HepG2 (cell line): Measurements from ENCODE around the gene USB1. TPM values are rescaled to one million over a fixed set of nuclear protein-coding genes. Genes with fewer than 3 reads are reported as not detected.

Source experiments
- ATAC-seq: fragments of 200-7000 bp; cut with Tn5 transposase; 3 replicates; pipeline ENCODE4 v1.9.1; 2020; ENCODE audit warnings: mild to moderate bottlenecking, moderate library complexity
- BruUV-seq: library from RNA; stranded (reverse); fragments of 400-500 nt; replicated peaks from 2 replicates; lab custom pipeline; 2021; lab: Mats Ljungman, UMichigan
- CTCF ChIA-PET: fragments of 300-600 bp; formaldehyde crosslinking; extraction: SDS; loops from one replicate; lab custom pipeline; 2021; ENCODE audit warnings: low total read pairs, inconsistent platforms, low intra/inter-chr PET ratio; lab: Yijun Ruan, JAX
- POLR2A ChIA-PET: fragments of 350-600 bp; sonication (Branson Sonifier 250); formaldehyde crosslinking; loops from one replicate; lab custom pipeline; 2020; ENCODE audit warnings: antibody characterized with exemption, inconsistent platforms; lab: Yijun Ruan, JAX
- DNase-seq: peaks from one replicate; pipeline ENCODE4 v3.0.0-alpha.2; 2015; ENCODE audit warnings: low spot score
- FAIRE-seq: peaks from 3 replicates; lab custom pipeline; 2011; peaks lifted over from hg19 to GRCh38; lab: Jason Lieb, UNC
- H2AFZ ChIP-seq: one replicate; pipeline ENCODE4 v1.6.1; 2011; ENCODE audit warnings: low read length, inconsistent platforms
- H3K27ac ChIP-seq: fragments of 300-600 bp; 3 replicates; pipeline ENCODE4 v1.8.0; 2011; ENCODE audit warnings: mixed run types, mild to moderate bottlenecking, mixed read lengths, low read length, inconsistent platforms; ENCODE audit not compliant: insufficient read depth; ENCODE audit errors: extremely low read length
- H3K27me3 ChIP-seq, 2 experiments: fragments of 200-600 bp in 1 of 2; 2 replicates in 1 of 2; 3 replicates in 1 of 2; pipeline versions ENCODE4 v1.6.0 to v1.8.0; 2011; ENCODE audit warnings: low read length in 2 of 2, mild to moderate bottlenecking in 2 of 2, moderate library complexity in 2 of 2, inconsistent platforms in 1 of 2; ENCODE audit not compliant: insufficient read depth in 2 of 2, control insufficient read depth in 1 of 2
- H3K36me3 ChIP-seq, 2 experiments: fragments of 200-600 bp in 1 of 2; replicated peaks in 1 of 2; 2 replicates in 1 of 2; 3 replicates in 1 of 2; pipeline versions ENCODE4 v1.5.1 to v1.8.0; 2011; ENCODE audit warnings: low read length in 2 of 2, inconsistent platforms in 1 of 2; ENCODE audit not compliant: insufficient read depth in 2 of 2, control insufficient read depth in 1 of 2
- H3K4me1 ChIP-seq: 2 replicates; pipeline ENCODE4 v1.5.1; 2012; ENCODE audit warnings: low read length, inconsistent platforms; ENCODE audit not compliant: insufficient read depth
- H3K4me2 ChIP-seq: 2 replicates; pipeline ENCODE4 v1.6.0; 2011; ENCODE audit warnings: low read depth, low read length, inconsistent platforms
- H3K4me3 ChIP-seq, 3 experiments: fragments of 200-600 bp in 1 of 3; sonication (generic), shearing (Covaris generic) in 1 of 3; replicated peaks in 1 of 3; 2 replicates each; pipeline ENCODE4 v1.5.1; 2011 to 2016; ENCODE audit warnings: low read length in 3 of 3, inconsistent platforms in 2 of 3, low read depth in 2 of 3, mild to moderate bottlenecking in 2 of 3, control low read depth in 1 of 3, mixed read lengths in 1 of 3; ENCODE audit not compliant: insufficient read depth in 1 of 3
- H3K79me2 ChIP-seq: one replicate; pipeline ENCODE4 v1.6.1; 2011; ENCODE audit warnings: low read length, inconsistent platforms; ENCODE audit not compliant: insufficient read depth
- H3K9ac ChIP-seq: 2 replicates; pipeline ENCODE4 v1.6.0; 2011; ENCODE audit warnings: mild to moderate bottlenecking, low read depth, low read length, inconsistent platforms; ENCODE audit not compliant: insufficient read depth
- H3K9me3 ChIP-seq: 2 replicates; pipeline ENCODE4 v1.5.1; 2012; ENCODE audit warnings: mild to moderate bottlenecking, low read length
- H4K20me1 ChIP-seq: 2 replicates; pipeline ENCODE4 v1.6.0; 2011; ENCODE audit warnings: inconsistent platforms, mild to moderate bottlenecking, low read length, moderate library complexity; ENCODE audit not compliant: insufficient read depth
- AHDC1 ChIP-seq: sonication (generic); formaldehyde crosslinking; IDR thresholded peaks from 2 replicates; pipeline ENCODE4 v1.5.1; 2020; ENCODE audit warnings: mild to moderate bottlenecking, missing genetic modification reagents, borderline replicate concordance
- DBP ChIP-seq: sonication (generic); formaldehyde crosslinking; IDR thresholded peaks from 2 replicates; pipeline ENCODE4 v1.4.0; 2020; ENCODE audit warnings: missing genetic modification reagents; ENCODE audit errors: not compliant biosample characterization
- HMG20A ChIP-seq: IDR thresholded peaks from 2 replicates; pipeline ENCODE4 v1.6.1; 2016; ENCODE audit warnings: borderline replicate concordance
- ISX ChIP-seq: sonication (generic); formaldehyde crosslinking; conservative IDR thresholded peaks from 2 replicates; pipeline ENCODE4 v1.5.0; 2020; ENCODE audit warnings: missing genetic modification reagents
- NBN ChIP-seq: fragments of 450-650 bp; conservative IDR thresholded peaks from 2 replicates; pipeline ENCODE4 v1.6.1; 2017
- TEAD2 ChIP-seq: sonication (generic); formaldehyde crosslinking; IDR thresholded peaks from 2 replicates; pipeline ENCODE4 v1.9.0; 2021; ENCODE audit warnings: missing genetic modification reagents
- ZNF672 ChIP-seq: sonication (generic); formaldehyde crosslinking; IDR thresholded peaks from 2 replicates; pipeline ENCODE4 v1.8.1; 2022; ENCODE audit warnings: missing genetic modification reagents
- WGBS: methylation state at CpG from one replicate; pipeline ENCODE4 v1.1.6; 2017; ENCODE audit warnings: low lambda C conversion rate; 5-methylcytosine and 5-hydroxymethylcytosine counted together
- in situ Hi-C: cut with HindIII; loops from 2 replicates; pipeline ENCODE4 v1.10.0; 2017; ENCODE audit warnings: low pct_unique_long_range_greater_than_20kb; ENCODE audit not compliant: extremely low pct_ligation_motif_present
- intact Hi-C: fragments of 100-400 bp; cut with micrococcal nuclease; formaldehyde crosslinking; loops from one replicate; pipeline ENCODE4 v1.10.0; 2022; ENCODE audit not compliant: unreplicated experiment
- polyA plus RNA-seq, 8 experiments: library from polyadenylated mRNA; depleted of rRNA in 3 of 8; stranded (reverse) in 7 of 8; unstranded in 1 of 8; fragments of >200 nt; fragmentation: Illumina TruSeq in 4 of 8; extraction: Trizol in 4 of 8; gene quantifications; 2 replicates each; pipeline versions ENCODE4 v1.2.1 to v1.2.3, GENCODE V29; 2011 to 2016; ENCODE audit warnings: low read depth in 4 of 8, missing spikeins in 1 of 8, mixed read lengths in 1 of 8; ENCODE audit not compliant: insufficient read depth in 1 of 8
- total RNA-seq, 5 experiments: library from RNA; depleted of rRNA; stranded (reverse); fragments of >200 nt; fragmentation: Illumina TruSeq; extraction: Trizol; gene quantifications; 2 replicates each; pipeline ENCODE4 v1.2.3, GENCODE V29; 2016; ENCODE audit warnings: low read depth in 1 of 5
- TF ChIP-seq, protein P1 (sequence below): sonication (generic); formaldehyde crosslinking; IDR thresholded peaks from 2 replicates; pipeline ENCODE4 v1.4.0; 2020; ENCODE audit warnings: missing genetic modification reagents
- TF ChIP-seq, protein P2 (sequence below): sonication (generic); formaldehyde crosslinking; IDR thresholded peaks from 2 replicates; pipeline ENCODE4 v1.5.1; 2020; ENCODE audit warnings: mild to moderate bottlenecking, missing genetic modification reagents, moderate library complexity

USB1 gene
- total and polyA plus RNA-seq, 2 of the 13 experiments (the other 11 are each of a cell fraction or from before 2014, with no cell fraction given), result 16.7 to 65.4 TPM

DNA sequence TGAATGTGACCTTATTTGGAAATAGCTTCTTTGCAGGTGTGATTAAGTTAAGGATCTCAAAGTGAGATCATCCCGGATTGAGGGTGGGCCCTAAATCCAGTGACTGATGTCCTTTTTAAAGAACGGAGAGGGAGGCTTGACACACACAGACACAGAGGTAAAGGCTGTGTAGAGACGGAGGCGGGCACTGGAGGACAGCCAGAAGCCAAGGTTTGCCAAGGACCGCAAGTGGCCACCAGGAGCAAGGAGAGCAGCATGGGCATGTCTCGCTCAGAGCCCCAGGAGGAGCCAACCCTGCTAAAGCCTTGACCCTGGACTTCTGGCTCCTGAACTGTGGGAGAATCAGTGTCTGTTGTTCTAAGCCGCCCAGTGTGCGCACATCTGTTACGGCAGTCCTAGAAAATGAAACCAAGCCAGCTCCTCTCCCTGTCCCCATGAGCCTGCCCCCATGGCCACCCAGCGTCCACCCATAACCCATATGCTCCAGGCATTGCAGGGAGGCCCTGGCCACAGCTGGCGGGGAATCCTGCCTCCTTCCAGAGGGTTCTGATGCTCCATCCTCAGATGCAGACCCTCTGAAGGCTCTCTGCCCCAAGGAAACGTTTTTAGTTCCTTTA is 45.5 kb upstream of the USB1 start:
- WGBS, result 16% methylated on average over 8 of the region's 12 CpGs
- no peak for TF ChIP-seq DBP (CRISPR knock-in tag)
- no peak for TF ChIP-seq HMG20A (CRISPR knock-in tag)
- TF ChIP-seq, protein P1, sequence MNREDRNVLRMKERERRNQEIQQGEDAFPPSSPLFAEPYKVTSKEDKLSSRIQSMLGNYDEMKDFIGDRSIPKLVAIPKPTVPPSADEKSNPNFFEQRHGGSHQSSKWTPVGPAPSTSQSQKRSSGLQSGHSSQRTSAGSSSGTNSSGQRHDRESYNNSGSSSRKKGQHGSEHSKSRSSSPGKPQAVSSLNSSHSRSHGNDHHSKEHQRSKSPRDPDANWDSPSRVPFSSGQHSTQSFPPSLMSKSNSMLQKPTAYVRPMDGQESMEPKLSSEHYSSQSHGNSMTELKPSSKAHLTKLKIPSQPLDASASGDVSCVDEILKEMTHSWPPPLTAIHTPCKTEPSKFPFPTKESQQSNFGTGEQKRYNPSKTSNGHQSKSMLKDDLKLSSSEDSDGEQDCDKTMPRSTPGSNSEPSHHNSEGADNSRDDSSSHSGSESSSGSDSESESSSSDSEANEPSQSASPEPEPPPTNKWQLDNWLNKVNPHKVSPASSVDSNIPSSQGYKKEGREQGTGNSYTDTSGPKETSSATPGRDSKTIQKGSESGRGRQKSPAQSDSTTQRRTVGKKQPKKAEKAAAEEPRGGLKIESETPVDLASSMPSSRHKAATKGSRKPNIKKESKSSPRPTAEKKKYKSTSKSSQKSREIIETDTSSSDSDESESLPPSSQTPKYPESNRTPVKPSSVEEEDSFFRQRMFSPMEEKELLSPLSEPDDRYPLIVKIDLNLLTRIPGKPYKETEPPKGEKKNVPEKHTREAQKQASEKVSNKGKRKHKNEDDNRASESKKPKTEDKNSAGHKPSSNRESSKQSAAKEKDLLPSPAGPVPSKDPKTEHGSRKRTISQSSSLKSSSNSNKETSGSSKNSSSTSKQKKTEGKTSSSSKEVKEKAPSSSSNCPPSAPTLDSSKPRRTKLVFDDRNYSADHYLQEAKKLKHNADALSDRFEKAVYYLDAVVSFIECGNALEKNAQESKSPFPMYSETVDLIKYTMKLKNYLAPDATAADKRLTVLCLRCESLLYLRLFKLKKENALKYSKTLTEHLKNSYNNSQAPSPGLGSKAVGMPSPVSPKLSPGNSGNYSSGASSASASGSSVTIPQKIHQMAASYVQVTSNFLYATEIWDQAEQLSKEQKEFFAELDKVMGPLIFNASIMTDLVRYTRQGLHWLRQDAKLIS (CRISPR knock-in tag), result no peak
- no peak for TF ChIP-seq TEAD2
- no peak for TF ChIP-seq NBN
- TF ChIP-seq ISX (CRISPR knock-in tag), result no peak
- TF ChIP-seq AHDC1, result no peak
- TF ChIP-seq ZNF672 (CRISPR knock-in tag), result no peak
- TF ChIP-seq, protein P2, sequence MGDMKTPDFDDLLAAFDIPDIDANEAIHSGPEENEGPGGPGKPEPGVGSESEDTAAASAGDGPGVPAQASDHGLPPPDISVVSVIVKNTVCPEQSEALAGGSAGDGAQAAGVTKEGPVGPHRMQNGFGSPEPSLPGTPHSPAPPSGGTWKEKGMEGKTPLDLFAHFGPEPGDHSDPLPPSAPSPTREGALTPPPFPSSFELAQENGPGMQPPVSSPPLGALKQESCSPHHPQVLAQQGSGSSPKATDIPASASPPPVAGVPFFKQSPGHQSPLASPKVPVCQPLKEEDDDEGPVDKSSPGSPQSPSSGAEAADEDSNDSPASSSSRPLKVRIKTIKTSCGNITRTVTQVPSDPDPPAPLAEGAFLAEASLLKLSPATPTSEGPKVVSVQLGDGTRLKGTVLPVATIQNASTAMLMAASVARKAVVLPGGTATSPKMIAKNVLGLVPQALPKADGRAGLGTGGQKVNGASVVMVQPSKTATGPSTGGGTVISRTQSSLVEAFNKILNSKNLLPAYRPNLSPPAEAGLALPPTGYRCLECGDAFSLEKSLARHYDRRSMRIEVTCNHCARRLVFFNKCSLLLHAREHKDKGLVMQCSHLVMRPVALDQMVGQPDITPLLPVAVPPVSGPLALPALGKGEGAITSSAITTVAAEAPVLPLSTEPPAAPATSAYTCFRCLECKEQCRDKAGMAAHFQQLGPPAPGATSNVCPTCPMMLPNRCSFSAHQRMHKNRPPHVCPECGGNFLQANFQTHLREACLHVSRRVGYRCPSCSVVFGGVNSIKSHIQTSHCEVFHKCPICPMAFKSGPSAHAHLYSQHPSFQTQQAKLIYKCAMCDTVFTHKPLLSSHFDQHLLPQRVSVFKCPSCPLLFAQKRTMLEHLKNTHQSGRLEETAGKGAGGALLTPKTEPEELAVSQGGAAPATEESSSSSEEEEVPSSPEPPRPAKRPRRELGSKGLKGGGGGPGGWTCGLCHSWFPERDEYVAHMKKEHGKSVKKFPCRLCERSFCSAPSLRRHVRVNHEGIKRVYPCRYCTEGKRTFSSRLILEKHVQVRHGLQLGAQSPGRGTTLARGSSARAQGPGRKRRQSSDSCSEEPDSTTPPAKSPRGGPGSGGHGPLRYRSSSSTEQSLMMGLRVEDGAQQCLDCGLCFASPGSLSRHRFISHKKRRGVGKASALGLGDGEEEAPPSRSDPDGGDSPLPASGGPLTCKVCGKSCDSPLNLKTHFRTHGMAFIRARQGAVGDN (CRISPR knock-in tag), result peak; percentile 46

More for the DNA sequence above, 45.5 kb upstream of the USB1 start:
- H4K20me1 ChIP-seq, result no peaks in the 10 kb centered on the region
- H3K4me1 ChIP-seq, result peaks cover 30% of the 10 kb centered on the region
- H3K79me2 ChIP-seq, result no peaks in the 10 kb centered on the region
- H3K9ac ChIP-seq, result peak overlapping the region; percentile 32; the same call in 1 of the 2 replicates
- in situ Hi-C loops (no loop called here), intact Hi-C loops (no loop called here)
- ChIA-PET POLR2A (no interaction called here), CTCF (no interaction called here)
- H2AFZ ChIP-seq, result no peak overlapping the region
- H3K4me3 ChIP-seq, result peak overlapping the region; percentile 21 to 61 (median 30); a peak in 3 of 6 replicates
- no peaks in the 10 kb centered on the region for H3K9me3 ChIP-seq
- H3K27ac ChIP-seq, result no peak overlapping the region
- DNase-seq (no peak), ATAC-seq (peak; percentile 70), FAIRE-seq (no peak)
- H3K36me3 ChIP-seq, result no peaks in the 10 kb centered on the region
- H3K4me2 ChIP-seq, result peak overlapping the region; percentile 82
- H3K27me3 ChIP-seq, result peaks cover 5 to 47% of the 10 kb centered on the region in 2 experiments; a peak in 4 of 5 replicates
- BruUV-seq, result no TSS peak
